Endothelial cell of umbilical vein (primary cell): Measurements from ENCODE around the gene AK5.

Source experiments
- CTCF ChIP-seq, 2 donors: IDR thresholded peaks; 1 replicate in 1 of 2; 2 replicates in 1 of 2; pipeline ENCODE4 v1.5.1; 2011; ENCODE audit warnings: low read length in 2 of 2, mild to moderate bottlenecking in 2 of 2, moderate library complexity in 2 of 2, control low read depth in 1 of 2, inconsistent platforms in 1 of 2, low read depth in 1 of 2; ENCODE audit not compliant: insufficient read depth in 1 of 2; ENCODE audit errors: extremely low read depth in 1 of 2
- FOS ChIP-seq: IDR thresholded peaks from 2 replicates; pipeline ENCODE4 v1.6.1; 2011; ENCODE audit warnings: mild to moderate bottlenecking, low read length, moderate library complexity, borderline replicate concordance; ENCODE audit not compliant: insufficient read depth
- JUN ChIP-seq: IDR thresholded peaks from 2 replicates; pipeline ENCODE4 v1.6.1; 2011; ENCODE audit warnings: borderline replicate concordance, low read depth; ENCODE audit not compliant: insufficient read length, insufficient read depth
- POLR2A ChIP-seq: IDR thresholded peaks from 2 replicates; pipeline ENCODE4 v1.6.1; 2012; ENCODE audit warnings: low read depth, mild to moderate bottlenecking, control low read depth, low read length
- POLR2AphosphoS5 ChIP-seq: IDR thresholded peaks from 2 replicates; pipeline ENCODE4 v1.6.1; 2012; ENCODE audit warnings: low read depth, mild to moderate bottlenecking, control low read depth, low read length, moderate library complexity; ENCODE audit not compliant: insufficient read depth

- TF ChIP-seq POLR2A = no peak
- no peak for TF ChIP-seq JUN
- no peak for TF ChIP-seq CTCF (IDR thresholded peaks at IDR 0.05; ENCODE audit: extremely low read depth in 1 of 2, insufficient read depth in 1 of 2, low read depth in 1 of 2, low read length in 2 of 2)
- no peak for TF ChIP-seq FOS
- no peak for TF ChIP-seq POLR2AphosphoS5
Observed at GRCh38 chr1:77571642-77572041, 289.8 kb downstream of the AK5 start.
